Natural killer cell (primary cell): Measurements from ENCODE around the gene PLBD2. TPM values are rescaled to one million over a fixed set of nuclear protein-coding genes. Genes with fewer than 3 reads are reported as not detected.

Experiments
- ATAC-seq, 3 donors: fragments of 150-1000 bp in 2 of 3; fragments of 200-7000 bp in 1 of 3; cut with Tn5 transposase; 1 replicate in 1 of 3; 2 replicates in 2 of 3; pipeline ENCODE4 v1.10.0; 2021; ENCODE audit warnings: mild to moderate bottlenecking in 2 of 3, moderate library complexity in 2 of 3
- DNase-seq, 2 donors: peaks; one replicate each; pipeline versions ENCODE4 v3.0.0 to v3.0.0-alpha.2; 2013 to 2021; ENCODE audit warnings: mixed read lengths in 1 of 2
- H3K27ac ChIP-seq: one replicate; pipeline ENCODE4 v1.5.1; 2013; ENCODE audit warnings: mild to moderate bottlenecking, low read length
- H3K27me3 ChIP-seq: one replicate; pipeline ENCODE4 v1.6.1; 2013; ENCODE audit warnings: low read length; ENCODE audit not compliant: control insufficient read depth, insufficient read depth
- H3K36me3 ChIP-seq: one replicate; pipeline ENCODE4 v1.6.1; 2013; ENCODE audit warnings: low read length; ENCODE audit not compliant: control insufficient read depth, insufficient read depth
- H3K4me1 ChIP-seq: one replicate; pipeline ENCODE4 v1.6.1; 2013; ENCODE audit warnings: low read length; ENCODE audit not compliant: control insufficient read depth, insufficient read depth
- H3K4me3 ChIP-seq: one replicate; pipeline ENCODE4 v1.5.1; 2013; ENCODE audit warnings: low read length
- H3K9me3 ChIP-seq: one replicate; pipeline ENCODE4 v1.6.1; 2013; ENCODE audit warnings: low read length; ENCODE audit not compliant: control insufficient read depth, insufficient read depth
- H3K27ac Mint-ChIP-seq, 2 donors: one replicate each; pipeline ENCODE4 v1.8.0; 2022; ENCODE audit warnings: mild to moderate bottlenecking in 2 of 2, mixed read lengths in 2 of 2, moderate library complexity in 1 of 2
- H3K27me3 Mint-ChIP-seq, 2 donors: one replicate each; pipeline ENCODE4 v1.8.0; 2022; ENCODE audit warnings: low read depth in 2 of 2, mixed read lengths in 2 of 2
- H3K36me3 Mint-ChIP-seq: one replicate; pipeline ENCODE4 v1.8.0; 2022; ENCODE audit warnings: mixed read lengths
- H3K4me1 Mint-ChIP-seq, 2 donors: one replicate each; pipeline ENCODE4 v1.8.0; 2022; ENCODE audit warnings: mixed read lengths in 2 of 2
- H3K4me3 Mint-ChIP-seq: one replicate; pipeline ENCODE4 v1.8.0; 2022; ENCODE audit warnings: mild to moderate bottlenecking, moderate library complexity, mixed read lengths
- H3K9me3 Mint-ChIP-seq, 2 donors: one replicate each; pipeline ENCODE4 v1.8.0; 2022; ENCODE audit warnings: mixed read lengths in 2 of 2
- CTCF ChIP-seq: fragments of 200-600 bp; IDR thresholded peaks from one replicate; pipeline ENCODE4 v1.8.0; 2022; ENCODE audit warnings: antibody characterized with exemption
- WGBS: methylation state at CpG from one replicate; pipeline ENCODE4 v1.1.7; 2013; ENCODE audit warnings: missing lambda C conversion rate; ENCODE audit not compliant: insufficient coverage; 5-methylcytosine and 5-hydroxymethylcytosine counted together
- intact Hi-C: fragments of 100-400 bp; cut with micrococcal nuclease; formaldehyde crosslinking; loops from one replicate; pipeline ENCODE4 v1.14.2; 2022
- total RNA-seq, 4 donors: library from RNA; stranded (reverse); fragments of 120-200 nt in 1 of 4; gene quantifications; one replicate each; pipeline versions ENCODE4 v1.2.3 to v1.2.4, GENCODE V29; 2013 to 2022

PLBD2 gene
- total RNA-seq, 3 donors from 2014 or later (not counting 1 experiment from before 2014, with no cell fraction given) = 15.5 to 18.1 (median 16.3) TPM

DNA sequence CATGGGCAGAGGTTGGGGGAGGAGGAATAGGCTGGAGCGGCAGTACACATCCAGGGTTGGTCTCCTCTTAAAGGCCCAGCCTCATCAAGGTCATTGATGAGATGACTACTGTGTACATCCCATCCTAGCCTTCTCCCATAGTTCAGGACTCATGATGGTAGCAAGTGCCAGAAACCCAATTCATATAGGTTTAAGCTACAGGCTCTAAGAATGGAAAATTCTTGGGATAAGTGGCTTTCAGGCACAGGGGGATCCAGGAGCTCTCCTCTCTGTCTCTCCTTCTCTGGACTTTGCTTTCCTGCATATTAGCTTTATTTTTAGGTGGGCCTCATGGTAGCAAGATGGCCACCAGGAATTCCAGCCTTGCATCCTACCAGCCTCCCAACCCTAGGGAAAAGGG is 70.1 kb downstream of the PLBD2 start:
- H3K9me3 Mint-ChIP-seq = no peaks in the 10 kb centered on the region

DNA sequence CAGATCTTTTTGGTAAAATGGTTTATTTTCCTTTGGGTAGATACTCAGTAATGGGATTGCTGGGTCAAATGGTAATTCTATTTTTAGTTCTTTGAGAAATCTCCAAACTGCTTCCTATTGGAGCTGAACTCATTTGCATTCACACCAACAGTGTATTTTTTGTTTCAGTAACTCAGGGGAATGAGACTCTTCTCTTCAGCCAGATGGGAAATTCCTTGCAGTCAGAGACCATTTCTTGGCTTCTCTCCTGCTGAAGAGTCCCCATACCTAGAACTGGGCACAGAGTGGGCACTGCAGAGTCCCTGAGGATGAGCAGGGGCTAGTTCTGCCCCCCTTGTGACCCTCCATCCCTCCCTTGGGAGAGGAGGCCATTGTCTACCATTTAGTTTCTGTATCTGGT is 74.6 kb downstream of the PLBD2 start:
- no peak for DNase-seq
- Histone ChIP-seq H3K36me3 (no peaks in the 10 kb centered on the region), H3K9me3 (no peaks in the 10 kb centered on the region), H3K4me1 (no peaks in the 10 kb centered on the region), H3K27ac (no peak overlapping the region), H3K4me3 (no peak overlapping the region), H3K27me3 (no peaks in the 10 kb centered on the region)
- no peak for ATAC-seq
- Mint-ChIP-seq H3K9me3 (no peaks in the 10 kb centered on the region), H3K4me3 (no peak overlapping the region), H3K4me1 (no peaks in the 10 kb centered on the region), H3K36me3 (no peaks in the 10 kb centered on the region), H3K27ac (no peak overlapping the region), H3K27me3 (peaks cover 0 to 7% of the 10 kb centered on the region in 2 donors)
- no peak for TF ChIP-seq CTCF
- intact Hi-C loops = no loop called here

More for the DNA sequence above, 70.1 kb downstream of the PLBD2 start:
- Histone ChIP-seq H3K27me3 (no peaks in the 10 kb centered on the region), H3K9me3 (no peaks in the 10 kb centered on the region), H3K27ac (no peak overlapping the region), H3K4me3 (no peak overlapping the region), H3K36me3 (no peaks in the 10 kb centered on the region), H3K4me1 (no peaks in the 10 kb centered on the region)
- no peak overlapping the region for H3K27ac Mint-ChIP-seq
- H3K27me3 Mint-ChIP-seq = peaks cover 0 to 7% of the 10 kb centered on the region in 2 donors
- TF ChIP-seq CTCF = no peak
- no peaks in the 10 kb centered on the region for H3K36me3 Mint-ChIP-seq
- no peak overlapping the region for H3K4me3 Mint-ChIP-seq
- DNase-seq (no peak), ATAC-seq (no peak)
- 100% methylated on average over 1 of the region's 1 CpG for whole genome bisulfite sequencing
- H3K4me1 Mint-ChIP-seq = peaks cover 0 to 11% of the 10 kb centered on the region in 2 donors
- intact Hi-C loops = no loop called here

GRCh38 chr12:113435367-113435766 is 77.0 kb downstream of the PLBD2 start:
- DNase-seq = no peak
- no peak for TF ChIP-seq CTCF
- H3K27me3 ChIP-seq = no peaks in the 10 kb centered on the region
- intact Hi-C loops = no loop called here
- no peaks in the 10 kb centered on the region for H3K4me1 ChIP-seq
- ATAC-seq = no peak
- no peak overlapping the region for H3K27ac ChIP-seq
- Mint-ChIP-seq H3K4me3 (no peak overlapping the region), H3K4me1 (no peaks in the 10 kb centered on the region), H3K36me3 (no peaks in the 10 kb centered on the region), H3K27me3 (peaks cover 0 to 7% of the 10 kb centered on the region in 2 donors), H3K9me3 (no peaks in the 10 kb centered on the region), H3K27ac (no peak overlapping the region)
- WGBS = 81% methylated on average over 5 of the region's 5 CpGs
- H3K4me3 ChIP-seq = no peak overlapping the region
- H3K36me3 ChIP-seq = no peaks in the 10 kb centered on the region
- H3K9me3 ChIP-seq = no peaks in the 10 kb centered on the region

- Histone ChIP-seq H3K9me3 (no peaks in the 10 kb centered on the region), H3K4me3 (no peak overlapping the region), H3K36me3 (no peaks in the 10 kb centered on the region), H3K4me1 (no peaks in the 10 kb centered on the region), H3K27me3 (no peaks in the 10 kb centered on the region), H3K27ac (no peak overlapping the region)
- intact Hi-C loops = no loop called here
- Mint-ChIP-seq H3K36me3 (no peaks in the 10 kb centered on the region), H3K9me3 (no peaks in the 10 kb centered on the region), H3K4me1 (no peaks in the 10 kb centered on the region), H3K27ac (no peak overlapping the region), H3K4me3 (no peak overlapping the region), H3K27me3 (no peaks in the 10 kb centered on the region)
- no peak for TF ChIP-seq CTCF
- no peak for ATAC-seq
- WGBS = 84% methylated on average over 6 of the region's 6 CpGs
- no peak for DNase-seq
Observed at GRCh38 chr12:113436586-113436985, 78.2 kb downstream of the PLBD2 start.
